HFF-Myc (cell line): ENCODE data around the gene MFAP2.

Experiments
- DNase-seq: peaks from one replicate; pipeline ENCODE4 v3.0.0-alpha.2; 2011; ENCODE audit warnings: low read depth; ENCODE audit errors: extremely low read depth
- H3K4me3 ChIP-seq: replicated peaks from 2 replicates; pipeline ENCODE4 v1.5.1; 2011; ENCODE audit warnings: low read depth, mild to moderate bottlenecking, control low read depth, low read length
- TF ChIP-seq, protein P1 (sequence below): IDR thresholded peaks from 2 replicates; pipeline ENCODE4 v1.5.1; 2012; ENCODE audit warnings: mild to moderate bottlenecking, low read depth, low read length, control low read depth; ENCODE audit errors: missing control alignments

Gene MFAP2

DNA sequence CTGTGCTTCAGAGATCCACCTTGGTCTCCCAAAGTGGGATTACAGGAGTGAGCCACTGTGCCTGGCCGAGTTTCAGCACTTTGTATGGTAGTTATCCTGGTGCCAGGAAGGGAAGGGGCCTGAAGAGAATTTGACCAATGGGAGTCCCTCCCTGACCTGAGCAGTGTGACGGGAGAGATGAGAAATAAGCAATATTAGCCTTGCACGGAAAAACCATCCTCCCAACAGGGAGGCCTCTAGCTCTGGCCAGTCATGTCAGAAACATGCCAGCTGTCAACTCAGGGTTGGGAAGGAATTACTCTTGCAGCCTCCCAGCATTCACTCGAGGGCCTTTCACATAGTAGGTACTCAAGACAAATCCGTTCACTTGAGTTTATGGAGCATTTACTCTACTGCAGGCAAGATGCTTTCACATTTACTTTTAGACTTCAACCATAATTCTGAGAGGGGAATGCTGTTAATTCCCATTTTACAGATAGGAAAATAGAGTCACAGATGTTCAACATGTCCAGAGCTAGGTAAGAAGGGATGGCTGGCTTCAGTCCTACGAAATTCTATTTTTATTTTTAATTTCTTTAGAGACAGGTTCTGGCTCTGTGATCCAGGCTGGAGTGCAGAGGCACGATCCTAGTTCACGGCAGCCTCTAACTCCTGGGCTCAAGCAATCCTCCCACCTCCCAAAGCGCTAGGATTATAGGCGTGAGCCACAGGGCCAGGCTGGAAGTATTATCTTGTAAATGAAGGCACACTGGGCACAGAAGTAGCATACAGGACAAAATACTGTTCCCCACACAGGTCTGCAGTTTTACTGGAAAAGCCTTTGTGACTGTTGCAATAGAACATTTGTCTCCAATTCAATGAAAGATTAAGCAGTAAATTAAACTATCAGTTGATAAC lies 34.5 kb upstream of the MFAP2 start:
- DNase-seq: no peak
- no peak overlapping the region for H3K4me3 ChIP-seq
- TF ChIP-seq, protein P1, sequence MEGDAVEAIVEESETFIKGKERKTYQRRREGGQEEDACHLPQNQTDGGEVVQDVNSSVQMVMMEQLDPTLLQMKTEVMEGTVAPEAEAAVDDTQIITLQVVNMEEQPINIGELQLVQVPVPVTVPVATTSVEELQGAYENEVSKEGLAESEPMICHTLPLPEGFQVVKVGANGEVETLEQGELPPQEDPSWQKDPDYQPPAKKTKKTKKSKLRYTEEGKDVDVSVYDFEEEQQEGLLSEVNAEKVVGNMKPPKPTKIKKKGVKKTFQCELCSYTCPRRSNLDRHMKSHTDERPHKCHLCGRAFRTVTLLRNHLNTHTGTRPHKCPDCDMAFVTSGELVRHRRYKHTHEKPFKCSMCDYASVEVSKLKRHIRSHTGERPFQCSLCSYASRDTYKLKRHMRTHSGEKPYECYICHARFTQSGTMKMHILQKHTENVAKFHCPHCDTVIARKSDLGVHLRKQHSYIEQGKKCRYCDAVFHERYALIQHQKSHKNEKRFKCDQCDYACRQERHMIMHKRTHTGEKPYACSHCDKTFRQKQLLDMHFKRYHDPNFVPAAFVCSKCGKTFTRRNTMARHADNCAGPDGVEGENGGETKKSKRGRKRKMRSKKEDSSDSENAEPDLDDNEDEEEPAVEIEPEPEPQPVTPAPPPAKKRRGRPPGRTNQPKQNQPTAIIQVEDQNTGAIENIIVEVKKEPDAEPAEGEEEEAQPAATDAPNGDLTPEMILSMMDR: no peak

DNA sequence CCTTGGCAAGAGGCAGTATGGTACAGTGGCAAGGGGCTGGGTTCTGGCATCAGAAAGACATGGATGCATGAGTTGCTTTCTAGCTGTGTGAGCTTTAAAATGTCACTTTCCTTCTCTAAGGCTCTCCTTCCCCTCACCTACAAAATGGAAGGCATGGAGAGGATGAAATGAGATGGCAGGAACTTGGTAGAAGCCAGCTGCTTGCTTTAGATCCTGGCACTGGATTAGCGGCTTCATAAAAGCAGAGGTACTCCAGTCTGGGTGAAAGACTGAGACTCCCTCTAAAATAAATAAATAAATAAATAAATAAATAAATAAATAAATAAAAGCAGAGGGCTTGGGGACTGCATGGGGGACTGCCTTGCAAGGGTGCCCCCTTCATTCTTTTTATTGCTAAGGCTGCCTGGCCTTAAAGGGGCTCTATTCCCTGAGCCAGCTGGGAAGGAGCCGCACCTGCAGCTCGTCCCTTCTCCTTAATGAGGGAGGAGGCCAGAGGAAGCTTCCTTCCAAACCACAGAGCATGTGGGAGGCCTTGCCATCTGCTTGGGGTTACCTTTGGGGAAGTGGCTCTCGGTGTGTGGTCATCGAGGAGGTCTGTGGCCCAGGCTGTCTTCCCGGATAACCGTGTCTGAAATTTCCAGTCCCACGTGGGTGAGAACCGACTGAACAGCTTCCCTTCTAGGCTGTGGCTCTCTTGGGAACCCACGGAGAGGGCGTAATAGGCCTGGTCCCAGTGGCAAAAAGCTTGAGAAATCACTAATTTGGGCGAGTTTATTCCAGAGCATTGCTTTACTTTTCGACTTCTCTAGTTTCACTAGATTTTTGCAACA lies 33.3 kb upstream of the MFAP2 start:
- TF ChIP-seq, protein P1: no peak
- H3K4me3 ChIP-seq: no peak overlapping the region
- DNase-seq: no peak

- TF ChIP-seq, protein P1: no peak
- no peak for DNase-seq
- no peak overlapping the region for H3K4me3 ChIP-seq
Measured at GRCh38 chr1:17012775-17013490, 32.5 kb upstream of the MFAP2 start.

DNA sequence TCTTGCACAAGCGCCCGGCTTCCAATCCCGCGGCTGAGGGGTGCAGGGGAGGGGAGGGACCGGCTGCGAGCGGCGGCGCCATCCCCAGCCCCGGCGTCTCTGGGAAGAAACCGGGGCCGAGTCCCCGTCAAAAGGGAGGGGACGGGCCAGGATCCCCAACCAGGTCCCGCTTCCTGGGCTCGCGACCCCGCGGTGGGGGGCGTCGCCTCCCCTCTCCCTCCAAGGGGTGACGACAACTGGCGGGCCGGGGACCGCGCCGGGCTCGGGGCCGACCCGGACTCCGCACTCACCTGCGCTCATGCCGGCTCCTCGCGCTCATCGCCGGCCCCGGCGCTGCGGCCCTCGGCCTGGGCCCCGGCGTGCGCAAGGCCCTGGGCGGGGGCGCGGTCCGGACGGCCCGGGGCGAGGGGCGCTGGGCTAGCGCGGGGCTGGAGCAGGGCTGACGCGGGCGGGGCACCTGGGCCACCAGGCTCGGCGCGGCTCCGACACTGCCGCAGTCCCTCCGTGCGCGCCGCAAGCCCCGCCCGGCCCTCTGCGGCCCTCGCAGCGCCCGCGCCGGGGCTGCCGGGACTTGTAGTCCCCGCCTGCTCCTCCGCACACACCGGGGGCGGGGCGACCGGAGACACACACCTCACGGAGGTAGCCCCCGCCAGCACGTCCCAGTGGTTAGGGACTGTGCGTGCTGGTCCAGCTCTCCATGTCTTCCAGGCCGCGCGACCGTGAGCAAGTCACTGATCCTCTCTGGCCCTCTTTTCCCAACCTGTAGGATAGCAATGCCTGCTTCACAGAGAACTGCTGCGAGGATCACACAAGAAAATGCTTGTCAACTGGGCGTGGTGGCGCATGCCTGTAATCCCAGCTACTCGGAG lies 31.3 kb upstream of the MFAP2 start, which contains the start of gene ATP13A2:
Gene ATP13A2, minus strand, starts transcription at position 490 of the 869 bp plus-strand sequence. Its CDS starts 190 bp downstream, at position 300.
- DNase-seq: no peak
- H3K4me3 ChIP-seq: peak within 1 kb of the TSS; percentile 70
- TF ChIP-seq, protein P1: no peak

DNA sequence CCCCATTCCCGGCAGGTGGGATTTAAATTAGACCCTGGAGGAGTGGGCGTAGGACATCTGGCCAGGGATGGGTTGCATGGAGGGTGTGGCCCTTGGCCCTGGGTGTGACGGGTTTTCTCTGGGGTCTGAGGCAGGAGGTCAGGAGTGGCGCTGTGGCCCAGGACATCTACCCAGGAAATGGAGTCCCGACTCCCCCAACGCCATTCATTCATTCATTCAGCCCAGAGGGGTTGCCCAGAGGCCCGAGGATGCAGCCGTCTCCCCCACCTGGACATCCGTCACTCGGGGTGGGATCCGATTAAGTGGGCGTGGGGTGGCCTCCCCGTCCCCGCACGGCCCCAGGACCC lies 30.6 kb upstream of the MFAP2 start:
- peak overlapping the region; percentile 70 for H3K4me3 ChIP-seq
- DNase-seq: no peak
- TF ChIP-seq, protein P1: no peak

GRCh38 chr1:17009706-17010105 lies 29.3 kb upstream of the MFAP2 start:
- TF ChIP-seq, protein P1: no peak
- DNase-seq: no peak
- no peak overlapping the region for H3K4me3 ChIP-seq
